ENCODE data around the gene GALNT16. TPM values are rescaled to one million over a fixed set of nuclear protein-coding genes. Genes with fewer than 3 reads are reported as not detected.

Gene GALNT16
- total RNA-seq, 1 donor from 2014 or later, result 4.5 TPM

DNA sequence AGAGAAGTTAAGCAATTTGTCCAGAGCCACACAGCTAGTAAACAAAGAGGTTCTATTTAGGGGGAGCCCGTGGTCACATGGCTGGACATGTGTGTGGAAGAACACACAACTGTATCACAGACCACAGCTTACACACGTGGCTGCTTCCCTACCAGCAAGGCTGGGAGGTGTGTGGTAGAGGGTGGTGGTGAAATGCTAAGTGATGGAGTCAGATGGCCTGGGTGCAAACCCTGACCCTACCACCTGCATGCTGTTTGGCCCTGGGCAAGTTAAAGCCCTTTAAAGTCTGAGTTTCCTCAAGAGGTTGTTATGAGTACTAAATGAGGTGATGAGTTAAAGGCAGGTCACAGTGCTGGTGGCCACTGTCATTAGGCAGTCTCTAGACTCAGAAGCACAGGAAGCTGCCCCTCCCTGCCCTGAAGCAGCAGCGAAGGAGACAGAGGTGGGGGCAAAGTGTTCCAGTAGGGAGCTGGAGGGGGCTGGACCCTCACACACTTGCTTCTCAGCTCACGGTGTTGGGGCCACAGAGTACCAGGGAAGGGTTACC lies 73.9 kb downstream of the GALNT16 start:
- DNase-seq (ENCODE audit: low read depth), result no peak

GRCh38 chr14:69334576-69334975 lies 74.6 kb downstream of the GALNT16 start:
- DNase-seq (ENCODE audit: low read depth), result no peak

DNA sequence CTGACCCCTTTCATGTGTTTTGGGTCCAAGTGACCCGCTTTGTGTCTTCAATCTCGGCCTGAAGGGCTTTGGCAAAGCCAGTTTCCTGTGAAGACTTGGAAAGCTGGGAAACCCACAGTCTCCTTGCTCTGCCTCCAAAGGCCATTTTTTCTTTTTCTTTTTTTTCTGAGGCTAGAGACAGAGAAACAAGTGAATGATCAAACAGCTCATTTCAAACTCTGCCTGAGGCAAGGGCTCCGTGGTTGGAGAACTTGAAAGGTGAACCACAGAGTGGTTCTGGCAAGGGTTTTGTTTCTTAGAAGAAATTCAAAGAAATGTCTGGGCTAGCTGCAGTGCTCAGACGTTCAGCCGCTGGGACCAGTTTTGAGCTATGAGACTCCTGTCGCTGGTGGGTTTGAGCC lies 75.4 kb downstream of the GALNT16 start:
- DNase-seq (ENCODE audit: low read depth), result no peak

DNA sequence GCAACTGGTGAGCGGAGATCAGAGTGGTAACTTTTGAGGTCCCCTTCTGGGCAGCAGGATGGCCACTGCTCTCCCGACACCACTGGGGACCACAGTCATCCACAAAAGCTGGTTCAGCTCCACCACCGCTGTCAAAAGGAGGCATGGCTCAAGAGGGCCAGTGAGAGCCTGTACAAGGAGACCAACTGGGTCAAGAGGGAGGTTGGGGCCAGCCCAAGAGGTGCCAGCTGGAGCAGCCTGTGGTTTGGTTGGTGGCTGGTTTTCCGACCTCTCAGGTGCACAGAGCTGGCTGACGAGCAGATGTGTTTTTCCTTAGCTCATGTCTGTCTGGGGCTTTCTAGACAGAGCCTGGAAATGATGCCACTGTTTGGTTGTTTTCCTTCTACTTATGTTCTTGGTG lies 78.0 kb downstream of the GALNT16 start:
- DNase-seq (ENCODE audit: low read depth), result peak; percentile 39

DNA sequence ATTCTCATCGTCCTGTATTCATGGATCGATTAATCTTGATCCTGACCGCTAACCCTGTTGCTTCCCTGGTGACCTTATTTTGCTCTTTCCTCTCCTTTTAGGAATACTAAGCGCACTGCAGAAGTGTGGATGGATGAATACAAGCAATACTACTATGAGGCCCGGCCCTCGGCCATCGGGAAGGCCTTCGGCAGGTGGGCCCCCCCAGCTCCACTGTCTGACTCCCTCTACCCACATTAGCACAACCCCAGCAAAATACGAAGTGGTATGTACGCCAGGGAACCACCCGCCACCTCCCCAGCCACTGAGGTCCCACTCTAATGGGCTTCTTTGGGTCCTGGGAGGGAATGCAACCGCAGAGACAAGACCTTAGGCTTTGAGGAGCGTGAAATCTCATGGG lies 79.5 kb downstream of the GALNT16 start:
- DNase-seq (ENCODE audit: low read depth), result no peak

DNA sequence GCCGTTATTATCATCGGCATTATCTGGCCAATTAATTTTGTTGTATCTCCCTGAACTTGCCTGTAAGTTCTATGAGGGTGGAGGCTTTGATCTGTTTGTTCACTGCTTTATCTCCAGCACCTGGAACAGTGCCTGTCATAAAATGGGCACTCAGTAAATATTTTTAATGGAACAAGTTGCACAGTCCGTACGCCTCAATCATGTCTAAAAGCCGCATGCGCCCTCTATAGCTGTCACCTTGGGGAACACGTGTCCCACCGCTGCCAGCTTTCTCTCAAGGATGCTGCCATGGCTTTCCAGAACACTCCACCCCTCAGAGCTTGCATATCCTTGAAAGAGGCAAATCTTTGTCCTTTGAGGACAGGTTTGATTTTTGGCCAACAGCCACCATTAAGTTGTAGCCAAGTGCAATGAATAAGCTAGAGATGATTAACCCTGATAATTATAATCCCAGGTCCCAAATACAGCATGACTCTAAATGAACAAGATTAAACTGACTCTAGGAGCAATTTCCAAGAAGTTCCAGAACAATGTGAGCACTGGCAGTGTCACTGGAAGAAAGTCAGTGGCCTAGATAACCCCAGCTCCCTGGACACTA lies 83.1 kb downstream of the GALNT16 start:
- DNase-seq (ENCODE audit: low read depth), result no peak

- DNase-seq (ENCODE audit: low read depth), result no peak
These were observed 84.2 kb downstream of the GALNT16 start for GRCh38 chr14:69344171-69344570.

DNA sequence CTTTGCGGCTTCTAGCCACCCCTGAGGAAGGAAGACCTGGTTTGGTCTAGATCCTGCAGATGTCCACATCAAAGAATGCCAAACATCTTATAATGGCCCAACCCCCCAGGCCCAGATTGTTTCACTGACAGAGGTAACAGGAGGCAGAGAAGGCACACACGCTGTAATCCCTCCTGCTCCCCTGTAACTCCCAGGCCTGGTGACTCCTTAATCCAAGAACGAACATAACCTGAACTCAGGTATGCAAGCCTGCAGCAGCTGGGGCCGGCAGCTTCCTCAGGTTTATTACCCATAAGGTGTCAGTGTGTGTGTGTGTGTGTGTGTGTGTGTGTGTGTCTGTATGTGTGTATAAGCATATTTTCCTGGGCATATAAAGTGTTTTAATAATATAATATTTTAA lies 85.4 kb downstream of the GALNT16 start:
- DNase-seq (ENCODE audit: low read depth), result no peak

DNA sequence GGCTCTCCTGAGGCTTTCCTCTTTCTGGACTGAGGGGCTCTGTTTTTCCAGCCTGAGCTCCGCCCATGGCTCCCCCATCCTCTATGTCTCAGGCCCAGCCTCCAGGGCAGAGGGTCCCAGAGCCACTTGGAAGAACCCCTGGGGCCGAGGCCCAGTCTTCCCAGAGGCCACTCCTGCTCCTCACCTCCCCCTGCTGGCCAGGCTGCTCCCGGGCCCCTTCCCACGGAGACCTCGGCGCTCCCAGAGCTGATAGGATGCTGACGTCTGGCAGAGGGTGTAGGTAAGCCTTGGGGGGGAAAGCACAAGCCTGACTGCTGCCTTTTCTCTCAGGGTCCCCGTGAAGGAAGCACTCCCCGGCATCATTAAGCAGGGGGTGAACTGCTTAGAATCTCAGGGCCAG lies 86.8 kb downstream of the GALNT16 start:
- DNase-seq (ENCODE audit: low read depth), result peak; percentile 25

- no peak for DNase-seq (ENCODE audit: low read depth)
These were observed 89.3 kb downstream of the GALNT16 start for GRCh38 chr14:69349091-69349777.

DNA sequence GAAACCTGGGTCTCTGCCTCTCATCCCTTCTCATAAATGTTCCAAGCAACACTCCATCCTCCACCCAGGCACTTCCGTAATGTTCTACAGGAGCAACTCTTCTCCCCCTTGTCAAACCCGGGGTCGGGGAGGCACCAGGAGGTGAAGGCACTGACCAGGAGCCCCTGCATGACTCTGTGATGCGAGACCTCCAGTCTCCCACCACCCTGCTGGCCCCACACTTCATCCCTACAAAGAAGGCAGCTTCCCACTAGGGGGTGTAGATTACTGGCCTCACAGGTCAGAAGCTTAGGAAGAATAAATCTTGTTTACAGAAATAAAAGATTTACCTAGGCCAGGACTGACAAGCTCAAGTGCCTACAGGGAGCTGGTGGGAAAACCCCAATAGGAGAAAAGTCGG lies 90.9 kb downstream of the GALNT16 start:
- no peak for DNase-seq (ENCODE audit: low read depth)

- DNase-seq (ENCODE audit: low read depth), result no peak
These were observed 91.4 kb downstream of the GALNT16 start for GRCh38 chr14:69351385-69351784.

GRCh38 chr14:69351911-69352310 lies 92.0 kb downstream of the GALNT16 start:
- peak; percentile 26 for DNase-seq (ENCODE audit: low read depth)

- no peak for DNase-seq (ENCODE audit: low read depth)
These were observed 93.2 kb downstream of the GALNT16 start for GRCh38 chr14:69353168-69353567.

GRCh38 chr14:69354383-69355153 lies 94.6 kb downstream of the GALNT16 start:
- peak; percentile 30 for DNase-seq (ENCODE audit: low read depth)

DNA sequence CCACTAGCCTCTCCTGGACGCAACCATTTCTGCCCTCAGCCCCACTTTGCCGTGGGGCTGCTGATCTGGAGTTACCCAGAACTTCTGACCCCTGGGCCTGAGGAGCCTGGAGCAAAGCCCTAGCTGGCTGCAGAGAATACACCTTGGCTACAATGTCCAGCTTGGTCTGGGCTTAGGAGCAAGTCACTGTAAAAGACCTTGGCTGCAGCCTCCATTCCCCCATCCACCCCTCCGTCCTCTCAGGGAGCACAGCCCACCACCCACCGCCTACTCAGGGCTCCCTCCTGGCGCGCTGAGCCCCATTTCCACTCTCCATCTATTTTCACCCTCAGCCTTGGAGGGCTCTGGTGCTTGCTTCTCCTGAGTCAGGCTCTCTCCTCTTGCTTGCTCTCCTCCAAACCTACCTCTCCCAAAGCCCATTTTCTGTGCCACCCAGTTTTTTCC lies 95.2 kb downstream of the GALNT16 start:
- DNase-seq (ENCODE audit: low read depth), result no peak

- DNase-seq (ENCODE audit: low read depth), result peak; percentile 35
These were observed 95.8 kb downstream of the GALNT16 start for GRCh38 chr14:69355607-69356281.

GRCh38 chr14:69356903-69357543 lies 97.1 kb downstream of the GALNT16 start:
- no peak for DNase-seq (ENCODE audit: low read depth)

GRCh38 chr14:69357544-69358200 lies 97.7 kb downstream of the GALNT16 start:
- no peak for DNase-seq (ENCODE audit: low read depth)

GRCh38 chr14:69358233-69358963 lies 98.4 kb downstream of the GALNT16 start:
- peak; percentile 77 for DNase-seq (ENCODE audit: low read depth)

Measured in myocyte (in vitro differentiated cells).